ENCODE data around the gene OR10G8.

Gene OR10G8

DNA sequence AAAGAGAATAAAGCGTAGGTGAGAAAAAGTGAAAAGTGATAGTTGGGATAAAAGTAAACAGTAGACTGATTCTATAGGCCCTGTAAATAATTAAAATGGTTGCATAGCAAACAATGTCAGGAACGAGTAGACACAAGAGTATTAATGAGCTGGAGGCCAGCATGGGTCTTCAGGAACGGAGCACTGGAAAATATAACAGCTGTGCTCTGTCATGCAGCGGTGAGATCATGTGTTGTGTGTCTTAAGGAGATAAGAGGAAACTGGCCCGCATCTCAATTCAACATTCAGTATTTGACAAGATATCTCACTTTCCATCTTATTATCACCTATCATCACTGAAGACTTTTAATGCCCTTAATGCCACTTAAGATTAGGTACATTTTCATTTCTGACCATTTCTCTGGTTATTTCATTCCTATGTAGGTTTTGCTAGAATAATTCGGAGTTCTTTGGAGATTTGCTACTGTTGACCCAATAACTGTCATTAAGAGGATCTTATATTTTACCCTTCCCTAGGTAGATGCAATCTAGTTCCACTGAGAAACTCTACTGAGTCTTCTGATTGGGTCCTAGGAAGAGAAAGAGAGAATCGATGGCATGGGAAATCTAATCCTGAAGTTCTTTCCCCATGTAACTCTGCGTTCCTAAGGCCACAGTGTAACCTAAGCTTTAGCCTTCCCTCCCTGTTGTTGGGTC lies 53.2 kb downstream of the OR10G8 start:
- Histone ChIP-seq H3K4ac (ENCODE audit: low read depth, low read length) (no peak overlapping the region), H3K36me3 (ENCODE audit: control insufficient read depth, insufficient read depth, low read length) (no peaks in the 10 kb centered on the region), H3K4me2 (ENCODE audit: low read length) (no peak overlapping the region), H3K56ac (ENCODE audit: low read length) (no peak overlapping the region), H3K27me3 (ENCODE audit: insufficient read depth, low read length, poor library complexity) (no peaks in the 10 kb centered on the region), H3K4me3 (ENCODE audit: low read length) (no peak overlapping the region), H3K4me1 (ENCODE audit: control insufficient read depth, low read depth, low read length) (no peaks in the 10 kb centered on the region), H2AK5ac (ENCODE audit: low read length) (no peak overlapping the region), H4K8ac (ENCODE audit: low read depth, low read length) (no peak overlapping the region), H2BK5ac (ENCODE audit: low read length) (no peak overlapping the region), H3K27ac (ENCODE audit: low read depth, low read length) (no peak overlapping the region), H3K79me2 (ENCODE audit: control insufficient read depth, insufficient read depth, low read length) (no peaks in the 10 kb centered on the region), H3K79me1 (ENCODE audit: low read length) (no peaks in the 10 kb centered on the region), H3K9ac (ENCODE audit: low read length) (no peak overlapping the region), H2BK15ac (replicated peaks; ENCODE audit: low read depth) (no peak overlapping the region), H4K5ac (ENCODE audit: low read length) (no peak overlapping the region), H3K18ac (ENCODE audit: low read length) (no peak overlapping the region), H3K23ac (ENCODE audit: low read length) (no peak overlapping the region), H2BK120ac (ENCODE audit: low read depth, low read length) (no peak overlapping the region)
- DNase-seq, result no peak
- WGBS (ENCODE audit: extremely low coverage, insufficient coverage, low lambda C conversion rate), result no CpG with 5 or more reads among the region's 8 CpGs

All from mesendoderm (in vitro differentiated cells).